Psoas muscle (tissue), 8 donors: ENCODE results near the gene SERTAD3. TPM values are rescaled to one million over a fixed set of nuclear protein-coding genes. Genes with fewer than 3 reads are reported as not detected.
"Not testable (repeated sequence)": the region's sequence is repeated elsewhere in the genome, so short reads cannot be mapped to it uniquely, and the experiment has no call there.

Source experiments
- ATAC-seq, 4 donors: fragments of 200-7000 bp; cut with Tn5 transposase; one replicate each; pipeline ENCODE4 v1.9.1; 2020; ENCODE audit warnings: moderate library complexity in 3 of 4, mild to moderate bottlenecking in 2 of 4
- DNase-seq, 2 donors: peaks; one replicate each; pipeline ENCODE4 v3.0.0-alpha.2; 2020
- H3K27ac ChIP-seq: fragments of 200-600 bp; one replicate; pipeline ENCODE4 v1.8.0; 2022
- H3K27me3 ChIP-seq, 3 donors: fragments of 200-600 bp in 1 of 3; one replicate each; pipeline versions ENCODE4 v1.6.1 to v1.8.0; 2013 to 2022; ENCODE audit warnings: low read length in 2 of 3, mild to moderate bottlenecking in 2 of 3, moderate library complexity in 1 of 3; ENCODE audit not compliant: insufficient read depth in 3 of 3
- H3K36me3 ChIP-seq, 2 donors: fragments of 200-600 bp in 1 of 2; one replicate each; pipeline versions ENCODE4 v1.6.1 to v1.8.0; 2013 to 2022; ENCODE audit warnings: low read depth in 1 of 2, mild to moderate bottlenecking in 1 of 2, moderate library complexity in 1 of 2; ENCODE audit not compliant: insufficient read depth in 1 of 2
- H3K4me1 ChIP-seq: fragments of 200-600 bp; one replicate; pipeline ENCODE4 v1.8.0; 2022
- H3K4me3 ChIP-seq: fragments of 200-600 bp; one replicate; pipeline ENCODE4 v1.8.0; 2022; ENCODE audit warnings: mild to moderate bottlenecking
- H3K9me3 ChIP-seq: fragments of 200-600 bp; one replicate; pipeline ENCODE4 v1.8.0; 2022
- whole genome bisulfite sequencing, 3 donors: extraction: QIAGEN DNeasy Blood & Tissue Kit; methylation state at CpG; one replicate each; pipeline versions ENCODE4 v1.1.6 to v1.1.7; 2013; 5-methylcytosine and 5-hydroxymethylcytosine counted together
- intact Hi-C, 2 donors: fragments of 100-400 bp; cut with DNase I; formaldehyde crosslinking; loops; one replicate each; pipeline versions ENCODE4 v1.11.0 to v1.14.2; 2022
- polyA plus RNA-seq, 3 donors: library from polyadenylated mRNA; stranded (reverse); fragments of 200-250 nt; gene quantifications; one replicate each; pipeline ENCODE4 v1.2.3, GENCODE V29; 2013
- total RNA-seq, 4 donors: library from RNA; stranded (reverse); fragmentation: NEBNext Ultra II Directional in 2 of 4; extraction: Animal tissue kit (Norgen Biotek cat#: 25700) in 2 of 4; gene quantifications; one replicate each; pipeline versions ENCODE4 v1.2.1 to v1.2.4, GENCODE V29; 2021 to 2023
- TF ChIP-seq, protein P1 (sequence below): fragments of 200-600 bp; IDR thresholded peaks from one replicate; pipeline ENCODE4 v1.8.0; 2022; ENCODE audit warnings: antibody characterized with exemption
- donor health status: healthy with polysubstance abuse.
- donor health status: DM: no; HTN: no; CAD: no; lungs with moderate emphysema.
- donor health status: Bipolar disorder and iron deficiency.
- donor health status: healthy.
- donor health status: DM: yes; HTN: yes; CAD: no.
- donor health status: DM: no; HTN: no; CAD: no.
- donor health status: DM: no; HTN: no; CAD: no.
- donor health status: DM: yes; HTN: yes; CAD: no.

SERTAD3 gene
- total and polyA plus RNA-seq, 7 donors: 12.7 to 30.0 (median 23.2) TPM

DNA sequence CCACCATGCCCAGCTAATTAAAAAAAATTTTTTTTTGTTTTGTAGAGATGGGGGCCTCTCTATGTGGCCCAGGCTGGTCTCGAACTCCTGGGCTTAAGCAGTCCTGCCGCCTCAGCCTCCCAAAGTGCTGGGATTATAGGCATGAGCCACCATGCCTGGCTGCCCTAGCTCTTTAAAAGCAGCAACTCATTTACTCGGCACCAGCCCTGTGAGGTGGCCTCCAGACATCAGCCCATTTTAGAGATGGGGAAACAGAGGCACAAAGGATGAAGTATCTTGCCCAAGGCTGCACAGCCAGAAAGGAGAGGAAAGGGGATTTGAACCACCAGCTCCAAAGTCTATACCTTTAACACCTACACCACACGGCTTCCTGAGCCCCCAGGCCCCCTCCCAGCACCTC, 31.3 kb downstream of the SERTAD3 start:
- H3K4me1 ChIP-seq: peaks cover 23% of the 10 kb centered on the region
- DNase-seq: no peak
- intact Hi-C loops: loop anchor here in 1 of 2 donors (5.0 kb wide), 1 partner anchor 71 kb away; no protein-coding TSS in a partner anchor
- ATAC-seq: no peak
- TF ChIP-seq, protein P1, sequence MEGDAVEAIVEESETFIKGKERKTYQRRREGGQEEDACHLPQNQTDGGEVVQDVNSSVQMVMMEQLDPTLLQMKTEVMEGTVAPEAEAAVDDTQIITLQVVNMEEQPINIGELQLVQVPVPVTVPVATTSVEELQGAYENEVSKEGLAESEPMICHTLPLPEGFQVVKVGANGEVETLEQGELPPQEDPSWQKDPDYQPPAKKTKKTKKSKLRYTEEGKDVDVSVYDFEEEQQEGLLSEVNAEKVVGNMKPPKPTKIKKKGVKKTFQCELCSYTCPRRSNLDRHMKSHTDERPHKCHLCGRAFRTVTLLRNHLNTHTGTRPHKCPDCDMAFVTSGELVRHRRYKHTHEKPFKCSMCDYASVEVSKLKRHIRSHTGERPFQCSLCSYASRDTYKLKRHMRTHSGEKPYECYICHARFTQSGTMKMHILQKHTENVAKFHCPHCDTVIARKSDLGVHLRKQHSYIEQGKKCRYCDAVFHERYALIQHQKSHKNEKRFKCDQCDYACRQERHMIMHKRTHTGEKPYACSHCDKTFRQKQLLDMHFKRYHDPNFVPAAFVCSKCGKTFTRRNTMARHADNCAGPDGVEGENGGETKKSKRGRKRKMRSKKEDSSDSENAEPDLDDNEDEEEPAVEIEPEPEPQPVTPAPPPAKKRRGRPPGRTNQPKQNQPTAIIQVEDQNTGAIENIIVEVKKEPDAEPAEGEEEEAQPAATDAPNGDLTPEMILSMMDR: no peak
- peak overlapping the region; percentile 92 for H3K27ac ChIP-seq
- no peak overlapping the region for H3K4me3 ChIP-seq
- WGBS, 3 donors: 77 to 87% (median 77%) methylated on average over 4 of the region's 4 CpGs
- no peaks in the 10 kb centered on the region for H3K27me3 ChIP-seq
- no peaks in the 10 kb centered on the region for H3K36me3 ChIP-seq
- H3K9me3 ChIP-seq: no peaks in the 10 kb centered on the region

DNA sequence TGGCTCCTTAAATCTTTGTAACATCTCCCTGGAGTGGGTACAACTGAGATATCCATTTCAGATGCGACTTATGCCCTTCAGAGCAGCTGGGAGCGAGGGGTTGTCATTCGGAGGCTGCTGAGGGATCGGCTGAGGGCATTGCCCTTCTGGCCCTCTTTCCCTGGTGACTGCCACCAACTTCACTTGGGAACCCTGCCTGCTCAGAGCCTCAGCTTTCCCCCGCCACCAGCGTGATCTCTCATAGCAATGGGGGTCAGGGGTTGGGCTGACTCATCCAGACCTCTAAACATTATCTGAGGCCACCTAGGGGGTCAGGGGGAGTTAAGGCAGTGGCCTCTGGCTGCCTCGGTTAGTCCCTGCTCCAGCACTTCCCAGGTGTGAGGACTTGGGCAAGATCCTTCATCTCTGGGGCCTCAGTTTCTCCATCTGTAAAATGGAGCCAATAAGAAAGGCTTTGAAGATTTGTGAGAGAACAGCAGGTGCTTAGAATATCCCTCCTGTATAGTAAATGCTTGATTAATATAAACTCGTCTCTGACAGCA, 32.1 kb downstream of the SERTAD3 start:
- no peaks in the 10 kb centered on the region for H3K9me3 ChIP-seq
- DNase-seq: peak in 1 of 2 donors; percentile 83

DNA sequence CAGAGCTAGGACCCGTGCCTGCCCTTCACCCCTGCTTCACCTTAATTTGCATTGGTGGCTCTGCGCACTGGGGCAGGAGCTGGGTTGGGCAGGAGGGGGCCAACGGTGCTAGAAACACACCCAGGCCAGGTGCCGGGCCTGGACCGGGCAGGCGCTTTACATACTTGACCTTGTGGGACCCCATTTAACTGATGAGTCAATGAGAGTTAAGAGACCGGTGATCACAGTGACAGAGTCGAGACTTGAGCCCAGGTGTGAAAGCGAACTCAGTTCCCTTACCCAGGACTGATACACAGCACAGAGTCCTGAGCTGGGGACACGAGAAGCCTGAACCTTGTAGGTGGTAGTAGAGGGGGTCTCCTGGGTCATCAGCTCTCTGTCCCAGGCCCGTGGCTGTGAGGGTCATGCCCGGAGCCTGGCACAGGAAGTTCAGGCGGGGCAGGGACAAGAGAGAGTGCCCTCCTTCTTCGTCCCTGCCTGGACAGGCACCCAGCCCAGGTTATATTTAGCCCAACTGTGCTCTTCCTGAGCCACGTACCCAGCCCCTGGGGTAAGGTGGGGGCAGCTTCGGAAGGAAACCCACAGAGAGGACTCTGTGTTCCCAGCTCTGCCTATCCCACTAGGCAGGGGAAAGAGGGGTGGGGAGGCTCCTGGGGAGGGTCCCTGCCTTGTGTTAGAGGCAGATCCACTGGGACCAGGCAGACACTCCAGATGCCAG, 32.9 kb downstream of the SERTAD3 start:
- H3K4me3 ChIP-seq: peak overlapping the region; percentile 43

More for the DNA sequence above, 32.1 kb downstream of the SERTAD3 start:
- 28 to 33% (median 32%) methylated on average over 8 of the region's 8 CpGs for WGBS, 3 donors
- H3K27me3 ChIP-seq: no peaks in the 10 kb centered on the region
- H3K27ac ChIP-seq: peak overlapping the region; percentile 92
- peak; percentile 61 to 76 (median 68) for ATAC-seq
- peaks cover 23% of the 10 kb centered on the region for H3K4me1 ChIP-seq
- TF ChIP-seq, protein P1: no peak
- no peaks in the 10 kb centered on the region for H3K36me3 ChIP-seq
- intact Hi-C loops: loop anchor here in 1 of 2 donors (5.0 kb wide), 1 partner anchor 70 kb away; no protein-coding TSS in a partner anchor
- H3K4me3 ChIP-seq: peak overlapping the region; percentile 43

DNA sequence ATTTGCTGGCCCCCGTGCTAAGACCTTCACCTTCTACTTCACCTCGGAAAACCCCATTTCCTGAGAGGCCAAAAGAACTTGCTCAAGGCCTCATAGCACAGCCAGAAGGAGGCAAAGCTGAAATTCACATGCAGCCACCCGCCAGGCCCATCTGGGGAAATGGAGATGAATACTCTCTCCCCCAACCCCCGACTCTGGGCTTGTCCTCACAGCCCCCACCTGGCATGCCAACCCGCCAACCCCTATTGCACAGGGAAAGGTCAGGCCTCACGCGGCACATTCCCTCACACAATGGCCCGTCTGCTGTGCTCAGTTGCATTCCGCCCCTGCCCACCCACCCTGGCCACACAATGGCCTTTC, 34.1 kb downstream of the SERTAD3 start:
- Histone ChIP-seq H3K36me3 (no peaks in the 10 kb centered on the region), H3K27ac (peak overlapping the region; percentile 92), H3K27me3 (no peaks in the 10 kb centered on the region), H3K4me3 (no peak overlapping the region), H3K9me3 (no peaks in the 10 kb centered on the region), H3K4me1 (peaks cover 20% of the 10 kb centered on the region)
- WGBS, 3 donors: 72 to 76% (median 75%) methylated on average over 7 to 9 of the region's 9 CpGs
- intact Hi-C loops: loop anchor here in 1 of 2 donors (5.0 kb wide), 1 partner anchor 68 kb away; no protein-coding TSS in a partner anchor
- ATAC-seq (no peak), DNase-seq (no peak)
- TF ChIP-seq, protein P1: no peak

More for the DNA sequence above, 32.9 kb downstream of the SERTAD3 start:
- Histone ChIP-seq H3K27ac (peak overlapping the region; percentile 92), H3K27me3 (no peaks in the 10 kb centered on the region), H3K36me3 (no peaks in the 10 kb centered on the region), H3K4me1 (peaks cover 22% of the 10 kb centered on the region), H3K9me3 (no peaks in the 10 kb centered on the region)
- peak; percentile 91 to 95 (median 92) for ATAC-seq
- intact Hi-C loops: loop anchor here in 1 of 2 donors (5.0 kb wide), 1 partner anchor 69 kb away; no protein-coding TSS in a partner anchor
- TF ChIP-seq, protein P1: no peak
- 21 to 28% (median 23%) methylated on average over 16 of the region's 16 CpGs for WGBS, 3 donors
- DNase-seq: peak; percentile 68 to 90

DNA sequence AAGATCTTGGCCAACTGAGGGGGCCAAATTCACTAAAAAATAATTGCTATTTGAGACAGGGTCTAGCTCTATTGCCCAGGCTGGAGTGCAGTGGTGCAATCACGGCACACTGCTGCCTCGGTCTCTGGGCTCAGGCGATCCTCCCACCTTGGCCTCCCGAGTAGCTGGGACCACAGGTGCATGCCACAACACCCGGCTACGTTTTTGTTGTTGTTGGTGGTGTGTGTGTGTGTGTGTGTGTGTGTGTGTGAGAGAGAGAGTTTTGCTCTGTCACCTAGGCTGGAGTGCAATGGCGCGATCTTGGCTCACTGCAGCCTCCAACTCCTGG, 35.6 kb downstream of the SERTAD3 start:
- H3K4me3 ChIP-seq, H3K36me3 ChIP-seq, H3K27me3 ChIP-seq, H3K27ac ChIP-seq, DNase-seq, intact Hi-C loops, ATAC-seq, H3K9me3 ChIP-seq: not testable (repeated sequence)
- H3K4me1 ChIP-seq: peaks cover 17% of the 10 kb centered on the region
- 74 to 89% (median 76%) methylated on average over 8 of the region's 8 CpGs for WGBS, 3 donors
